Hepatic stellate cell (primary cell): ENCODE results near the gene TEX51.

Source experiments
- DNase-seq: peaks from one replicate; pipeline ENCODE4 v3.0.0; 2011; ENCODE audit warnings: low spot score

TEX51 gene

DNA sequence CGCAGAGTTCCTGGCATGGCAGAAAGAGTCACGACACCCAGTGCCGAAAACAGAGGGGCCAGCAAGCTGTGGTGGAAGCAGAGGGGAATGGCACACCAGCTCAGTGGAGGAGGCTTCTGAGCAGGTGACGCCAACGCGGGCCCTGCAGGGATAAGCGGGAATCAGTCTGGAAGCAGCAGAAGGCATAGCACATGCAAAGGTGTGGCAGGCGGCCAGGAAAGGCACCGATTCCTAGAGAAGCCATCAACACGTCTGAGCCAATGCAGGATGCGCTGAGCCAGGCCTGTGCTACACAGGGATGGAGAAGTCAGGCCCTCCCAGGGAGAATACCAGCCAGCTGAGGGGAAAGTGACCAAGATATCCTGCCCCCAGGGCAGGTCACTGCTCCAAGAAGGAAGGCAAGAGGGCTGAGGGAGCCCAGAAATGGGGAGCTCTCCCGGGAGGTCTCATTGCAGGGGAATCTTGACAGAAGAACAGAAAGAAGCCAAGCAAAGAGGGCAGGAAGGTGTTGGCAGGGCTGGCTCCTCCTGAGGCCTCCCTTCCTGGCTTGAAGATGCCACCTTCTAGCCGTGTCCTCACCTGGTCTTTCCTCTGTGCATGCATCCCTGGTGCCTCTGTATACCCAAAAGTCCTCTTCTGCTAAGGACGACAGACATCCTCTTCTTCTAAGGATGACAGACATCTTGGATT lies 16.3 kb downstream of the TEX51 start:
- DNase-seq = no peak

DNA sequence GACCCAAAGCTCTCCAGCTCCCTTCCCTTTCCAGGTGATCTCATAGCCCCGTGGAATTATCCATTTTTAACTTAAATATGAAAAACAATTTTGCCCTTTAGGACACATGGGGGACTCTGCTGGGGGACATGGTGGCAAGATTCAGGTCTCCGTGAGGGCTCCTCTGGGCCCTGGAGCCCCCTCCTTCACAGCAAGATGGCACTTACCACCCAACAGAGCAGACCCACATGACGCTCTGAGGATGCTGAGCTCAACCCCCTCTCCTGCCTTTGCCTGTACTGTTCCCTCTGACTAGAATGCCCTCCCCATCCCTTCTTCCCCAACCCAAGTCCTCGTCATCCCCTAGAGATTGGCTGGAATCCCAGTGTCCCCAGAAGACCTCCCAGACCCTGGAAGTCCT lies 17.2 kb downstream of the TEX51 start:
- DNase-seq = no peak

DNA sequence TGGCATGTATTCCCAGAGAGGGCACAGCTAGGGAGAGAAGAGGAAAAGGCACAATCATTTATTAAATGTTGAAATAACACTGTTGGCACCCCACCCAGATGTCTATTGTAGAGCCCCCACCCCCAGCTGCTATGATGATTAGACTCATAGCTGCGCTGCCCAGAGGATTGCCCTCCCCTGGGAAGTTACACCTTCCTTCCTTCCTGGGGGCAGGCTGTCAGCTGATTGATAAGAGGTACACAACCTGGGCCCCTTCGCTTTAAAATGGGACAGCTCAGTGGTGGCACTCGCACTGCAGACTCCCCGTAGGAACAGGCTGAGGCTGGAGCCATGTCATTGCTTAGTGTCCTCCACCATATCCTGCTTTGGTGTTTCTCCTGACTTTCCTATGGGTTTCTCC lies 18.1 kb downstream of the TEX51 start:
- no peak for DNase-seq

DNA sequence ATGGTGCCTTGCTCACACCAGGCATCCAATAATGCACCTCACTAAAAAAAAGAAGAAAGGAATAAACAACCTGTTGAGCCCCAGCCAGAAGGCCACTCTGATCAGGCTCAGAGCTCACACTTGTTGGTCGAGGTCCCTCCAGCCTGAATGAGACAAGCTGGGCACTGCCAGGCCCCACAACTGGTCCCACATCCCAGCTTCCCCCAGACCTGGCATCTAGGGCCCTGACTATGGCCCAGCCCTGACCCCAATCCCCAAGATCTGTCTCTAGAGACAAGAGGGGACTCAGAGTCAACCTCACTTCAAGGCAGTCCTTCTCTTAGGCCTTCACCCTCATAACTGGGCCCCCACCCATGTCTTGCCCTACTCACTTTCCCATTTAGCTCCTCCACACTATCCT lies 22.4 kb downstream of the TEX51 start:
- DNase-seq = no peak

DNA sequence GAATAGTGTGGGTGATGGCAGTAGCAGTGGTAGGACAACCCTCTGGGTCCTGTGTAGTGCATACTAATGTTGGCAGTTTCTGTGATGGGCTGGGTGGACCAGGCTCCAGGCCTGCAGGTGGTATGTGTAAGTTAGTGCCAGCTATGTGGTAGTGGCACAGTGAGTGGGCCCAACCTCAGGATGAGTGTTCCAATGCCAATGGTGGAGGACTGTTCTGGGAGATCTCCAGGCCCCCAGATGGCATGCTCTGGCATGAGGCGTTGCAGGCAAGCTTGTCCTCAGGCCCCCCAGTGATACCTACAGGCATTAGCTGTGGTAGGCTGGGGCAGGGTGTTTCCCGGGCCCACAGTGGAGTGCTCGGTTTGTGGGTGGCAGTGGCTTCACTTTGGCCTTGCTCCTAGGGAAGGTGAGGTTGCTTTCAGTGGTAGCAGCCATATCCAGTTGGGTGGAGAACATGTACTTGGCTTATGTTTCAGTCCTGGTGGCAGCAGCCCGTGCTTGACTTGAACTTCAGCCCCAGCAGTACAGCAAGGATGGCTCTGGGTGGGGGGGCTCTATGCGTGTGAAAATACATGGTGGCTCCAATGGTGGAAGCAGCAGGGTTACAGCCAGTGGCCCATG lies 32.4 kb downstream of the TEX51 start:
- DNase-seq = no peak

DNA sequence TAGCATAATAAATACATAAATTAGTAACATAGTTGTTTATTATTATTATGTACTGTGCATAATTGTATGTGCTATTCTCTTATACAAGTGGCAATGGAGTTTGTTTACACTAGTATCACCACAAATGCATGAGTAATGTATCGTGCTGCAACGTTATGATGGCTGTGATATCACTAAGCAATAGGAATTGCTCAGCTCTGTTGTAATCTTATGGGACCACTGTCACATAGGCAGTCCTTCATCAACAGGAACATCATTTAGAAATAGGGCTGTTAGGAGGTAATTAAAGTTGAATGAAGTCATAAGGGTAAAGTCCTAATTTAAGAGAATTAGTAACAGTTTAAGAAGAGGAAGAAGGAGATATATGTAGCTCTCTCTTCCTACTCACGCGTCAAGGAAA lies 33.8 kb downstream of the TEX51 start:
- DNase-seq = no peak

DNA sequence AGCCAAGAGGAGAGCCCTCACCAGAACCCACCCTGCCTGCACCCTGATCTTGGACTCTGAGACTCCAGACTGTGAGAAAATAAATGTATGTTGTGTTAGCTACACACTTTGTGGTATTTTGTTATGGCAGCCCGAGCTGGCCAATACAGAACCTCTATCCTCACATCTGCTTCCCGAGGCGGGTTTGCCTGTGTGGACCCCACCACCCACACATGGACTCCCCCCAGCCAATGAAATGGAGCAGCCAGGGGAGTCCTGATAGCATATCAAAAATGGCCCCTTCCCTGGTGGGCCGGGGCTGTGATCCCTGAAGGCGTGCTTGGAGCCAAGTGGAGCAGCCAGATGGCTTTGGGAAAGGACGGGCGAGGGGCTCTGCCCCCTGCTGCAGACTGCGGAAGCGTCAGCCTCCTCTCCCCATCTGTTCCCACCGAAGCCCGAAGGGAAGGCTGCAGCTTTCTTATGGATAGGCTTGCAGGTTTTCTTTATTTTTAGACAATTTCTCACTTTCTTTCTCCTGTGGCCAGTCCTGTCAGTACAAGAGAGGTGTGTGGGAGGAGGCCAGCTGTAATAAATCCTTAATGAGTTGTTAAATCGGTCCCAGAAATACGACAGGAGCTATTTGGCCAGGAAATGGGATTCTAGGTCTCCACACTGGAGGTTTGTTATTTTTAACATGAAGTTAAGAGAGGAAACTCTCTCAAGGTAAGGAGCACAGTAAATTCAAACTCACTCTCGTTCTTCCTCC lies 34.4 kb downstream of the TEX51 start:
- no peak for DNase-seq

DNA sequence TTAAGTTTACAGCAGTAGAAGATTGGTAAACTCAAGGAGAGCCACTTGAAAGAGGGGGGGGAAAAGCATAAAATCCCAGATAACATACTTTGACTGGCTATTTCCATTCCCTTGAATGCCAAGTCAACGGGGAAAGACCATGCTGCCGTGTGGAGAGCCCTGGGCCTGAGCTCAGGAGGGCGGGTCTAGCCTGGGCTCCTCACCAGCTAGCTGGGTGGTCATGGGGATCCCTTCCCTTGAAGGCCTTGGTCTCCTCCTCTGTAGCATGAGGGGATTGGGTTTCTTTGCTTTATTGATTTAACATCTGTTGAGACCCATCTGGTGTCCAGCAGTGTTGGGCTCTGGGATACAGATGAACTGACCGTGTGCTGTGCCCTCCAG lies 35.0 kb downstream of the TEX51 start:
- no peak for DNase-seq

DNA sequence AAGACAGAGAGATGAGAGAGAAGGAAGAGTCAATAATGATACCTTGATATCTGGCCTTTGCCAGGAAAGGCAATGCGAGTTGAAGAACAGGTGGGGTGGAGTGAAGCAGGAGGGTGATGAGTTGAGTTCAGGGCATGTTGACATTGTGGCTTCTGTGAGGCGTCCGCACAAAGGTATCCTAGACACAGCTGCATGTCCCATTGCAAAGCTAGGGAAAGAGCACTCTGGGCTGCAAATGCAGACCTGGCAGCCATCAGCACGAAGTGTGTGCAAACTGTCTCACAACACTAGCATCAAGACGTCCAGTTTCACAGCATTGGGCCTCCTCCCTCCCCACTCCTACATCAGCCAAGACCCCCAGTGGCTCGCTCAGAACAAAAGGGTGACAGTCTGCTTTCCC lies 36.1 kb downstream of the TEX51 start:
- DNase-seq = no peak

DNA sequence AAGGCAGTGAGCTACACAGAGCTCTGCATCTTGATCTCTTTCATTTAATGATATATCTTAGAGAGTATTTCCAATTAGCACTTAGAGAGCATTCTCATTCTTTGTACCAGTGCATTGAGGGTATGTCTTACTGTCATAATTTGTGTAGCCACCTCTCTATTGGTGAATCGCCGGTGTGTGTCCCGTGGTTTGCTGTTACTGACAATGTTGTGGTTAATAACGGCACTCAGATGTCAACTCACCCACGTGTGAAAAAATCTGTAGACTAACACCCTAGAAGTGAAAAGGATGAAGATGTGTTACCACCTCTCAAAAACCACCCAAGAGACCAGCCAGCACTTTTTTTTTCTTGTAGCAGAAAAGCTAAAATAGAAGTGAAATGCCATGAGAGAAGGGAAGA lies 37.1 kb downstream of the TEX51 start:
- DNase-seq = no peak

DNA sequence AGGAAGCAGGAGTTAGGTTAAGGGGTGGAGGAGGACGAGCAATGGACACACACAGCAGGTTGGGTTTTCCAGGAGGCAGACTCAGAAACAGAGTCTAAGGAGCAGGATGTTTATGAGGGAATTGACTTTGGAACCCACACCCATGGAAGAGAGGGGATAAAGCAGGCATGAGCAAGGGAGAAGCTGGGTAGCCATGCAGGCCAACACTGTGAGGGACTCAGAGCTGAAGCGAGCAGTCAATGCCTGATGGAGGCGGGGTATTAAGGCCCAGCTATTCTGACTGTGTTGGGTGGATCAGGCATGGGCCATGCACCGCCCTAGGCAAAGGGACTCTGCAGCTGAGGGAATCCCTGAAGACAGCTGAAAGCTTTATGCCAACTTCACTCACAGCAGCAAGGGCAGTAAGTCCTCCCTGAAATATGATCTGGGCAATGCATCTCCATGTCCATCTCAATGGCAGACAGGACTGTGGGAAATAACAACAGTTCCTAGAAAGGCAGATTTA lies 37.6 kb downstream of the TEX51 start:
- DNase-seq = no peak

DNA sequence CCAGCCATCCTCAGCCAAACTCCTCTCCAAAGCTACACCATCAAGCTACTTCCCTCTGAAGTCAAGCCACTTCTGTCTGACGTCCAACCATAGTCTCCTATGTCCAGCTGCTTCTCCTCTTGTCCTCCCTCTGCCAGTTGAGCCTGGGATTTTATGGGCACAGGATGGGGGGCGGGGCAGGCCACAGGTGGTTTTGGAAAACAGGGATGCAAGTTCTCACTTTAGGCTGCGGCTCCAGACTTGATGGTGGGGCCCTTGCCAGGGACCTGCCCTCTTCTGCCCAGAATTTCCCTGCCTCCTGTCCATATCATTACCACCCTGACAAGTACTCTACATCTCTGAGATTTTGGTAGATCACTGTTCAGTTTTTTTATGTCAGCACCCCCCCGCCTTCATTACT lies 41.6 kb downstream of the TEX51 start:
- DNase-seq = no peak

DNA sequence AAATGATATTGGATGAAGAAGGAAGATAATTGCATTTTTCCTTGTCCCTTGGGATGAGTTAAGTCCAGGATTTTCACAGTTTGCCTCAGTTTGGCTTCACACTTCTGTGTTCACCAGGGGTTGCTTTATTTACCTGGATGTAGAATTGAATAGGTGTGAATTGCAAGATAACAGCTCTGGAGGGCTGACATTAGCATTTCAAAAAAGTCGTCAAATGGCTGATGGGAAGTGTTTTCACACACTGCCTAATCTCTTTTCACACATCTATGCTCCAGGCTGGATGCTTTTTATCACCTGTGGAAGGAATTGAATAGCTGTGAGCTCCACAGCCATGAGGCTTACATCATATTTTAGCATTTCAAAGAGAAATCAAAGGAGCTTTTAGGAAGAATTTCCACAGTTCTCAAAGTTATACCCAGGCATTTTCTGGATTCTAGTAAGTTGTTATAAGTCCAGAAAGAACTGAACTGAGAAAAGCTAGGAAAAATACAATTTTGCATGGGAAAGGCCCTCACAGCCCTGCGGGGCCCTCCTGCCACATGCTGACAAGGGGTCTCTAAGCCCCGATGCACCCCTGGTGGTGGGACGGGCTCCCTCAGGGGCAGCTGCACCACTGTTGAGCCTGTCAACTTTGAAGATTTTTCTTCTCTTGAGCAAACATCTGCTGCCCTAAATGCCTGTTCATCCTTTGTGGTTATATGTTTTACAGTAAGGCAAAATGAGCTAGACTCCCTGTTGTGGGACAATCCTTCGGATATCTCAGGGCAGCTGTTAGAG lies 43.9 kb downstream of the TEX51 start:
- no peak for DNase-seq

DNA sequence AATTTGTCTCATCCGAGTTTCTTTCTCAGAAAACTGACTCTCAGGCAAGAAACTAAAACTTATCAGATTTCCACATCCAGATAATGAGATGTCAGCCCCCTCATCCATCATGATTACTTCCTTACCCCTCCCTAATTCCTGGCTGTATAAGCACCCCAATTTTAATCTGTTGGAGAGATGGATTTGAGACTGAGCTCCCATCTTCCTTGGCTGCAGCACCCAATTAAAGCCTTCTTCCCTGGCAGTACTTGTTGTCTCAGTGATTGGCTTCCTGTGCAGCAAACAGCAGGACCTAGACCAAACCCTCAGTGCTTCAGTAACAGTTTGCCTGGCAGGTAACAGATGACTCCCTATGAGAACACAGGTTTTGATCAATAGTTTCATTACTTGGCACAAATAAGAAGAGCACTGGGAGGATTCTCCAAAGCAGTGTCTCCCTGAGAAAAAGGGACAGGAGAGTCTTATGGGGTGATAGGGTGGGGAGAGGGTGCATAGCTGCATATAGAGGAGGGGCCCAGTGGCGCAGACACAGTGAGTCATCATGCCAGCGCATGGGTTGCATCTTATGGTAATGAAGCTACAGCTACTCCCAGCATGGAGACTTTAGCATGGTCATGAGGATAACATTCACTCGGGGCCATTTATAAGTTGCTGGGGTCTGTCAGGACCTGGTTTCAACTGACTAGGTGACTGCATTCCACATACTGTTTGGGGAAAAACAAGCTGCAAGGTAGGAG lies 45.1 kb downstream of the TEX51 start:
- DNase-seq = no peak

DNA sequence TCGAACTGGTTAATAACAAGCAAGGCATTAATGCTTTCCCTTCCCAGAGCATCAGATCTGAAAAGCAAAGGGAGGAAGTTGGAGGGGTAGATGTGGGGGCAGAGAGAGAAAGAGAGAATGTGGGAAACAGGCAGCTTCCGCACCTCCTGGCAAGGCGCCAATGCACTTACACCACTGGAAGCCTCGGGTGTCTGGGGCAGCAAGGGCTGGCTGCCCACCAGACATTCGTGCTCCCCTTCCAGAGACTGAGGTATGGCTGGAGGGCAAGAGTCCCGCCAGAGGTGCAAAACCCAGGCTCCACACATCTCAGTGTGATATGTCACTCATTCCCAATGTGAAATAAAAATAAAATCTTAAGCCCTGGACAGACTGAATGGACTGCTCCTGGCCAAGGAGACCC lies 46.4 kb downstream of the TEX51 start:
- DNase-seq = no peak

DNA sequence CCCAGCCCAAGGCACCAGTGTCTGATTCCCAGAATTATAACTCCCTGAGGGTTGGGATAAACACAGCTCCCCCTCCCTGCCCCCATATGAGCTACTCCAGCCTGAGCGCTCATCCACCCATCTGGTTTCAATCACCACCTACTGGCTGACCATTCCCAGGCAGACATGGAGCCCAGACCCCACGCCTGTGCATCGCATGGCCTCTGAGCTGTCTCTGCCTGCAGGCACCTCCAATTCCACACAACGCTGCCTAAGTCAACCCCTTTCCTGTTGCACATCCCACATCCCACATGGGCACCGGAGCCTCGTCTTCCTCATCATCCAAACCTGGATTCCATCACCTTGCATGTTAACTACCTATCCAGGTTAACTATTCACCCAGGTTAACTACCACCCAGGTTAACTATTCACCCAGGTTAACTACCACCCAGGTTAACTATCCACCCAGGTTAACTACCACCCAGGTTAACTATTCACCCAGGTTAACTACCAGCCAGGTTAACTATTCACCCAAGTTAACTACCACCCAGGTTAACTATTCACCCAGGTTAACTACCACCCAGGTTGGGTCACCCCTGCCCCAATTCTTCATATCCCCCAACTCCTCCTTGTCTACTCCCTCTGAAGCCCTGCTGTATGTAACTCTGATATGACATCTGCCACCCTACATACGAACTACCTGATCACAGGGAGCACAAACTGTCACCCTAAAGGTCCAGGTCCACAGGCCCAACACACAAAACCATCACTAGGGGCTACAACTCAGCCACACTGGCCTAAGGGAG lies 47.8 kb downstream of the TEX51 start:
- no peak for DNase-seq

DNA sequence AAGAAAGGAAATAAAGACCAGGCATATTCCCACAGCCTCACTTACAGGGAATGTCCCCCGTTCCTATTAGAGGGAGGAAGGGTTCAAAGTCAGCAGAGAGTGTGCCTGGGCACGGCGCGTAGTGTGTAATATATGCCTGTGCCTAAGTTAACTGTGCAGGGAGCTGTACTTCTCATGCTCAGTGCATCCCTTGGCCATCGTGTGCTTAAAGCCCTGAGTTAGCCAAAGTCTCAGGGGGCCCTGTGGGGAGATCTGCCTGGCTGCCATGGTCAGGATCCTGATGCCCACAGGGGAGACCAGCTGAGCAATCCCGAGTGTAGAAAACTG lies 48.4 kb downstream of the TEX51 start:
- no peak for DNase-seq

DNA sequence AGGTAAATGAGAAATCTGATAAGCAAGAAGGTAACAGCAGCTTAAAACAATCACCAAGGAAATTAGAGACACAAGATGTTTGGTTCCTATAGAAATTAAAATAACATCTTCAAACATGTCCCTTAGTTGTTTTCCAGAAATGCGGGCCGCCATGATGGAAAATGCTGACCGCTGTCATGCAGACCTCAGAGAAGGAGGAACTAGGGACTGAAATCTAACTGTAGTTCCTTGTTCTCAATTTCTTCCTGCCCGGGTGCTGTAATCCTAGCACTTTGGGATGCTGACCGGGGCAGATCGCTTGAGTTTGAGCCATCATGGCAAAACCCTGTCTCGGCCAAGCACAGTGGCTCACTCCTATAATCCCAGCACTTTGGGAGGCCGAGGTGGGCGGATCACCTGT lies 51.1 kb downstream of the TEX51 start:
- DNase-seq = no peak

DNA sequence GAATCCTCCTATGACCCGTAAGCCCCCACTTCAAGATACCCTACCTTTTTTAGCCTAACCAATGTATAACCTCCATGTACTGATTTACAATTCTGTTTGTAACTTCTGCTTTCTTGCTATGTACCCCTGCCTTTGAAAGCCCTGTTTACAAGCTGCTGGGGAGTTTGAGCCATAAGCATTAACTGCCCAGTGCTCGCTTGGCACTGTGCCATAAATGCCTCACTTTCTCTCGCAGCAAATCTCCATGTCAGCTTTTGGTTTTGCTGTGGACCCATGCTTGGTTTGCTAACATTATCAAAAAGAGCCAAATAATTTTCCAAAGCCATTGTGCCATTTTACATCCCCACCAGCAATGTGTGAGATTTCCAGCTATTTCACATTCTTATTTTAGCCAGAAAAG lies 51.8 kb downstream of the TEX51 start:
- DNase-seq = no peak
